Neural cell (in vitro differentiated cells): ENCODE measurements around the gene HMGXB4. TPM values are rescaled to one million over a fixed set of nuclear protein-coding genes. Genes with fewer than 3 reads are reported as not detected.

Experiments used
- H2AFZ ChIP-seq: fragments of 200-600, 300-800 bp; sonication (generic), shearing (Covaris generic); 2 replicates; pipeline ENCODE4 v1.6.0; 2014; ENCODE audit warnings: low read depth, mild to moderate bottlenecking, antibody characterized with exemption, low read length, moderate library complexity
- H3F3A ChIP-seq: fragments of 200-600 bp; shearing (Covaris generic); 2 replicates; pipeline ENCODE4 v1.6.1; 2016; ENCODE audit warnings: mild to moderate bottlenecking, moderate library complexity, mixed read lengths, antibody characterized with exemption, low read length; ENCODE audit not compliant: insufficient read depth, poor library complexity, severe bottlenecking
- H3K27ac ChIP-seq: fragments of 200-600, 300-800 bp; sonication (generic), shearing (Covaris generic); 2 replicates; pipeline ENCODE4 v1.5.1; 2014; ENCODE audit warnings: mild to moderate bottlenecking, low read length, moderate library complexity
- H3K27me3 ChIP-seq: fragments of 300-800, 200-600 bp; sonication (generic), shearing (Covaris generic); 2 replicates; pipeline ENCODE4 v1.6.0; 2014; ENCODE audit warnings: mild to moderate bottlenecking, low read depth, low read length, moderate library complexity; ENCODE audit not compliant: insufficient read depth
- H3K36me3 ChIP-seq: fragments of 300-800, 200-600 bp; sonication (generic), shearing (Covaris generic); 2 replicates; pipeline ENCODE4 v1.5.1; 2014; ENCODE audit warnings: mild to moderate bottlenecking, antibody characterized with exemption, low read length, moderate library complexity; ENCODE audit not compliant: insufficient read depth
- H3K4me2 ChIP-seq: fragments of 300-800, 200-600 bp; sonication (generic), shearing (Covaris generic); 2 replicates; pipeline ENCODE4 v1.6.0; 2014; ENCODE audit warnings: mild to moderate bottlenecking, low read length
- H3K4me3 ChIP-seq: fragments of 300-800, 200-600 bp; sonication (generic), shearing (Covaris generic); 2 replicates; pipeline ENCODE4 v1.5.1; 2014; ENCODE audit warnings: mild to moderate bottlenecking, low read length, moderate library complexity
- H3K79me2 ChIP-seq: fragments of 200-600 bp; shearing (Covaris generic); replicated peaks from 2 replicates; pipeline ENCODE4 v1.6.0; 2014; ENCODE audit warnings: mild to moderate bottlenecking, low read length, moderate library complexity; ENCODE audit not compliant: insufficient read depth
- H3K9ac ChIP-seq: fragments of 300-800, 200-600 bp; sonication (generic), shearing (Covaris generic); 2 replicates; pipeline ENCODE4 v1.6.1; 2016; ENCODE audit warnings: mild to moderate bottlenecking, low read length, mixed read lengths
- H3K9me2 ChIP-seq: fragments of 200-600 bp; shearing (Covaris generic); 2 replicates; pipeline ENCODE4 v1.6.1; 2016; ENCODE audit warnings: mild to moderate bottlenecking, low read length, mixed read lengths; ENCODE audit not compliant: insufficient read depth
- H3K9me3 ChIP-seq: fragments of 200-600, 300-800 bp; sonication (generic), shearing (Covaris generic); 2 replicates; pipeline ENCODE4 v1.6.1; 2016; ENCODE audit warnings: mild to moderate bottlenecking, mixed run types, low read length, moderate library complexity, mixed read lengths
- H4K20me1 ChIP-seq: fragments of 200-600 bp; shearing (Covaris generic); 2 replicates; pipeline ENCODE4 v1.6.1; 2016; ENCODE audit warnings: mild to moderate bottlenecking, mixed run types; ENCODE audit not compliant: insufficient read depth
- EP300 ChIP-seq: fragments of 450-650 bp; conservative IDR thresholded peaks from 2 replicates; pipeline ENCODE4 v1.6.1; 2014; ENCODE audit warnings: antibody characterized with exemption, mild to moderate bottlenecking, moderate library complexity; ENCODE audit not compliant: poor library complexity, severe bottlenecking
- EZH2 ChIP-seq: fragments of 200-600, 300-800 bp; shearing (Covaris generic), sonication (generic); IDR thresholded peaks from 2 replicates; pipeline ENCODE4 v1.6.1; 2014; ENCODE audit warnings: antibody characterized with exemption, low read length, borderline replicate concordance, mild to moderate bottlenecking; ENCODE audit not compliant: insufficient read depth, poor library complexity, severe bottlenecking
- MXI1 ChIP-seq: fragments of 450-650 bp; conservative IDR thresholded peaks from 2 replicates; pipeline ENCODE4 v1.6.1; 2014; ENCODE audit warnings: antibody characterized with exemption, mild to moderate bottlenecking; ENCODE audit not compliant: poor library complexity, severe bottlenecking
- POLR2AphosphoS5 ChIP-seq: IDR thresholded peaks from 2 replicates; pipeline ENCODE4 v1.6.1; 2012
- RAD21 ChIP-seq: fragments of 450-650 bp; conservative IDR thresholded peaks from 2 replicates; pipeline ENCODE4 v1.6.1; 2014; ENCODE audit warnings: antibody characterized with exemption, mild to moderate bottlenecking, moderate library complexity
- SMC3 ChIP-seq: fragments of 450-650 bp; conservative IDR thresholded peaks from 2 replicates; pipeline ENCODE4 v1.6.1; 2014; ENCODE audit warnings: antibody characterized with exemption, mild to moderate bottlenecking, moderate library complexity; ENCODE audit not compliant: poor library complexity
- TAF1 ChIP-seq: IDR thresholded peaks from 2 replicates; pipeline ENCODE4 v1.6.1; 2012; ENCODE audit warnings: low read depth
- polyA plus RNA-seq: library from polyadenylated mRNA; depleted of rRNA; stranded (reverse); fragments of >200 nt; gene quantifications from 2 replicates; pipeline ENCODE4 v1.2.3, GENCODE V29; 2014
- TF ChIP-seq, protein P1 (sequence below): fragments of 450-650 bp; IDR thresholded peaks from 2 replicates; pipeline ENCODE4 v1.5.1; 2014; ENCODE audit warnings: antibody characterized with exemption, mild to moderate bottlenecking, moderate library complexity; ENCODE audit not compliant: poor library complexity, severe bottlenecking
- TF ChIP-seq, protein P2 (sequence below): IDR thresholded peaks from 2 replicates; pipeline ENCODE4 v1.6.1; 2012; ENCODE audit warnings: borderline replicate concordance

Gene HMGXB4
- polyA plus RNA-seq, 1 donor from 2014 or later = 20.0 TPM

DNA sequence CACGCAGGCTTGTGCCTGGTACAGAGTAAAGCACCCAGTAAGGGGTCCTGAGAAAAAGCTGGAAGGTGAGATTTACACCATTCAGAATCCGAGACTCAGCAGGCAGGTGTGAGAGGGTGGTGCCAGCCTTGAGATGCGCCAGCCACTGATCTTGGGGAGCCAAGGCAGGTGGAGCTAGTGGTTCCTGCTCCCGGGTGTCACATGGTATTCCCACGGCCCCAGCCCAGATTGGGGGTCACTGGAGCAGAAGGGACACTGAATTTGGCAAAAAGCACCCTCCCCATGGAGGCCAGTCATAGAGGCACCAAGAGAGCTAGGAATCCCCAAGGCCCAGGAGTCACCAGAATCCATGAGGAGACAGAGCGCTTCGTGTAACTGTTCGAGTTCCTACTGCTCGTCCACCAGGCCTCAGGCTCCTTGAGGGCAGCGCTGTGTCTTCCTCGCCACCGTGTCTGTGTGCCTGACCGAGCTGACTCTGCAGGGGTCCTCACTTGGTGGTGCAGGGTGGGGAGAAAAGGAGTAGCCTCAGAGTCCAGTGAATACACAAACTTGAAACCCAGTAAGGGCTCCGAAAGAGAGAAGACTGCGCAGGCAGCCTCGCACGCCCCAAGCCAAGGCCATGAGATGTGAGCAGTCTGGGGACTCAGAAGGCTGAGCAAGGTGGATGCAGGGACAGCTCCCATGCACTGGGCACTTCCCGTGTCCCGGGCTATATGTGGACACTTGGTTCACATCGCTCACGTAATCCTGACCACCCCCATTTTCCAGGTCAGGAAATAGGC is 70.6 kb downstream of the HMGXB4 start:
- TF ChIP-seq MXI1 = no peak
- TF ChIP-seq, protein P1, sequence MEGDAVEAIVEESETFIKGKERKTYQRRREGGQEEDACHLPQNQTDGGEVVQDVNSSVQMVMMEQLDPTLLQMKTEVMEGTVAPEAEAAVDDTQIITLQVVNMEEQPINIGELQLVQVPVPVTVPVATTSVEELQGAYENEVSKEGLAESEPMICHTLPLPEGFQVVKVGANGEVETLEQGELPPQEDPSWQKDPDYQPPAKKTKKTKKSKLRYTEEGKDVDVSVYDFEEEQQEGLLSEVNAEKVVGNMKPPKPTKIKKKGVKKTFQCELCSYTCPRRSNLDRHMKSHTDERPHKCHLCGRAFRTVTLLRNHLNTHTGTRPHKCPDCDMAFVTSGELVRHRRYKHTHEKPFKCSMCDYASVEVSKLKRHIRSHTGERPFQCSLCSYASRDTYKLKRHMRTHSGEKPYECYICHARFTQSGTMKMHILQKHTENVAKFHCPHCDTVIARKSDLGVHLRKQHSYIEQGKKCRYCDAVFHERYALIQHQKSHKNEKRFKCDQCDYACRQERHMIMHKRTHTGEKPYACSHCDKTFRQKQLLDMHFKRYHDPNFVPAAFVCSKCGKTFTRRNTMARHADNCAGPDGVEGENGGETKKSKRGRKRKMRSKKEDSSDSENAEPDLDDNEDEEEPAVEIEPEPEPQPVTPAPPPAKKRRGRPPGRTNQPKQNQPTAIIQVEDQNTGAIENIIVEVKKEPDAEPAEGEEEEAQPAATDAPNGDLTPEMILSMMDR = no peak
- no peak for TF ChIP-seq TAF1
- no peak for TF ChIP-seq RAD21
- TF ChIP-seq, protein P2, sequence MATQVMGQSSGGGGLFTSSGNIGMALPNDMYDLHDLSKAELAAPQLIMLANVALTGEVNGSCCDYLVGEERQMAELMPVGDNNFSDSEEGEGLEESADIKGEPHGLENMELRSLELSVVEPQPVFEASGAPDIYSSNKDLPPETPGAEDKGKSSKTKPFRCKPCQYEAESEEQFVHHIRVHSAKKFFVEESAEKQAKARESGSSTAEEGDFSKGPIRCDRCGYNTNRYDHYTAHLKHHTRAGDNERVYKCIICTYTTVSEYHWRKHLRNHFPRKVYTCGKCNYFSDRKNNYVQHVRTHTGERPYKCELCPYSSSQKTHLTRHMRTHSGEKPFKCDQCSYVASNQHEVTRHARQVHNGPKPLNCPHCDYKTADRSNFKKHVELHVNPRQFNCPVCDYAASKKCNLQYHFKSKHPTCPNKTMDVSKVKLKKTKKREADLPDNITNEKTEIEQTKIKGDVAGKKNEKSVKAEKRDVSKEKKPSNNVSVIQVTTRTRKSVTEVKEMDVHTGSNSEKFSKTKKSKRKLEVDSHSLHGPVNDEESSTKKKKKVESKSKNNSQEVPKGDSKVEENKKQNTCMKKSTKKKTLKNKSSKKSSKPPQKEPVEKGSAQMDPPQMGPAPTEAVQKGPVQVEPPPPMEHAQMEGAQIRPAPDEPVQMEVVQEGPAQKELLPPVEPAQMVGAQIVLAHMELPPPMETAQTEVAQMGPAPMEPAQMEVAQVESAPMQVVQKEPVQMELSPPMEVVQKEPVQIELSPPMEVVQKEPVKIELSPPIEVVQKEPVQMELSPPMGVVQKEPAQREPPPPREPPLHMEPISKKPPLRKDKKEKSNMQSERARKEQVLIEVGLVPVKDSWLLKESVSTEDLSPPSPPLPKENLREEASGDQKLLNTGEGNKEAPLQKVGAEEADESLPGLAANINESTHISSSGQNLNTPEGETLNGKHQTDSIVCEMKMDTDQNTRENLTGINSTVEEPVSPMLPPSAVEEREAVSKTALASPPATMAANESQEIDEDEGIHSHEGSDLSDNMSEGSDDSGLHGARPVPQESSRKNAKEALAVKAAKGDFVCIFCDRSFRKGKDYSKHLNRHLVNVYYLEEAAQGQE = no peak
- TF ChIP-seq SMC3 = no peak
- TF ChIP-seq EP300 = no peak
- no peak for TF ChIP-seq EZH2
- TF ChIP-seq POLR2AphosphoS5 = no peak
- Histone ChIP-seq H3K36me3 (no peaks in the 10 kb centered on the region), H3K4me3 (no peak overlapping the region), H3K27ac (no peak overlapping the region), H3K79me2 (no peaks in the 10 kb centered on the region), H2AFZ (no peak overlapping the region), H3F3A (no peaks in the 10 kb centered on the region), H3K9me2 (no peaks in the 10 kb centered on the region), H4K20me1 (no peaks in the 10 kb centered on the region), H3K9ac (no peak overlapping the region), H3K4me2 (no peak overlapping the region), H3K27me3 (no peaks in the 10 kb centered on the region), H3K9me3 (no peaks in the 10 kb centered on the region)

DNA sequence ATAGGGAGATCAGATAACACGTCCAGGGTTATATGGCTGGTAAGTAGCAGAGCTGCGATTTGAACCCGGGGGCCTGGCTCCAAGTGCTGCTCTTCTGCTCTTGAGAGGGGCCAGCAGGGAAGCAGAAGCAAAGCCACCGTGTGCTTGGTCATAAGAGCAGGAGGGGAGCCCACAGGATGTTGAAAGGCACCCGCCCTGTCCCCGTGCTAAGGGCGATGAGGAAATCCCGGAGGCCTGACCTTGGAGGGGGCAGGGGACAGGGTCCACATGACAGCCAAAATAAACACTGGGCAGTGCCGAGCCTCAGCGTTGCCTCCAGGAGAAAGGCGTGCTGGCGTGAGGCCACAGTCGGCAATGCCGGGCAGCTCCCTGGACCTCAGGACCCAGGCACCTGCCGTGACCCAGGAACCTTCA is 71.2 kb downstream of the HMGXB4 start:
- H3K27ac ChIP-seq = no peak overlapping the region
- H3K9me2 ChIP-seq = no peaks in the 10 kb centered on the region
- no peaks in the 10 kb centered on the region for H3K36me3 ChIP-seq
- TF ChIP-seq POLR2AphosphoS5 (no peak), EP300 (no peak), RAD21 (no peak), SMC3 (no peak), MXI1 (no peak), EZH2 (no peak), TAF1 (no peak)
- TF ChIP-seq, protein P1 = no peak
- TF ChIP-seq, protein P2 = no peak
- H4K20me1 ChIP-seq = no peaks in the 10 kb centered on the region
- no peak overlapping the region for H3K4me2 ChIP-seq
- no peak overlapping the region for H3K4me3 ChIP-seq
- H2AFZ ChIP-seq = no peak overlapping the region
- H3F3A ChIP-seq = no peaks in the 10 kb centered on the region
- no peaks in the 10 kb centered on the region for H3K79me2 ChIP-seq
- H3K27me3 ChIP-seq = no peaks in the 10 kb centered on the region
- H3K9ac ChIP-seq = no peak overlapping the region
- H3K9me3 ChIP-seq = no peaks in the 10 kb centered on the region
